ENCODE data around the gene AGBL4.

AGBL4 gene

GRCh38 chr1:48906729-48907128, 1117.0 kb downstream of the AGBL4 start:
- no peak for DNase-seq (ENCODE audit: insufficient read length, low spot score)
- no peak for TF ChIP-seq CTCF (IDR thresholded peaks at IDR 0.05; ENCODE audit: insufficient read depth, missing control alignments)
- FAIRE-seq: no peak

- no peak for FAIRE-seq
- TF ChIP-seq CTCF (IDR thresholded peaks at IDR 0.05; ENCODE audit: insufficient read depth, missing control alignments): no peak
- no peak for DNase-seq (ENCODE audit: insufficient read length, low spot score)
Observed at GRCh38 chr1:48906164-48906563, 1117.6 kb downstream of the AGBL4 start.

- no peak for DNase-seq (ENCODE audit: insufficient read length, low spot score)
- no peak for TF ChIP-seq CTCF (IDR thresholded peaks at IDR 0.05; ENCODE audit: insufficient read depth, missing control alignments)
- no peak for FAIRE-seq
Observed at GRCh38 chr1:48903291-48903690, 1120.5 kb downstream of the AGBL4 start.

- DNase-seq (ENCODE audit: insufficient read length, low spot score): no peak
- TF ChIP-seq CTCF (IDR thresholded peaks at IDR 0.05; ENCODE audit: insufficient read depth, missing control alignments): no peak
- no peak for FAIRE-seq
Observed at GRCh38 chr1:48898894-48899293, 1124.9 kb downstream of the AGBL4 start.

GRCh38 chr1:48889615-48890014, 1134.1 kb downstream of the AGBL4 start:
- TF ChIP-seq CTCF (IDR thresholded peaks at IDR 0.05; ENCODE audit: insufficient read depth, missing control alignments): no peak
- DNase-seq (ENCODE audit: insufficient read length, low spot score): no peak
- no peak for FAIRE-seq

- no peak for DNase-seq (ENCODE audit: insufficient read length, low spot score)
Observed at GRCh38 chr1:48889082-48889481, 1134.7 kb downstream of the AGBL4 start.

GRCh38 chr1:48887796-48888195, 1136.0 kb downstream of the AGBL4 start:
- TF ChIP-seq CTCF (IDR thresholded peaks at IDR 0.05; ENCODE audit: insufficient read depth, missing control alignments): no peak
- FAIRE-seq (no peak), DNase-seq (ENCODE audit: insufficient read length, low spot score) (no peak)

More at GRCh38 chr1:48889082-48889481, 1134.7 kb downstream of the AGBL4 start:
- no peak for FAIRE-seq
- TF ChIP-seq CTCF (IDR thresholded peaks at IDR 0.05; ENCODE audit: insufficient read depth, missing control alignments): no peak

Data from D721Med (cell line).